ENCODE measurements around the gene BCKDHB.
A peak's percentile ranks its signal among the peaks of the same experiment; 100 is the strongest.

GRCh38 chr6:80338201-80338836 lies 231.8 kb downstream of the BCKDHB start:
- TF ChIP-seq, protein P1, sequence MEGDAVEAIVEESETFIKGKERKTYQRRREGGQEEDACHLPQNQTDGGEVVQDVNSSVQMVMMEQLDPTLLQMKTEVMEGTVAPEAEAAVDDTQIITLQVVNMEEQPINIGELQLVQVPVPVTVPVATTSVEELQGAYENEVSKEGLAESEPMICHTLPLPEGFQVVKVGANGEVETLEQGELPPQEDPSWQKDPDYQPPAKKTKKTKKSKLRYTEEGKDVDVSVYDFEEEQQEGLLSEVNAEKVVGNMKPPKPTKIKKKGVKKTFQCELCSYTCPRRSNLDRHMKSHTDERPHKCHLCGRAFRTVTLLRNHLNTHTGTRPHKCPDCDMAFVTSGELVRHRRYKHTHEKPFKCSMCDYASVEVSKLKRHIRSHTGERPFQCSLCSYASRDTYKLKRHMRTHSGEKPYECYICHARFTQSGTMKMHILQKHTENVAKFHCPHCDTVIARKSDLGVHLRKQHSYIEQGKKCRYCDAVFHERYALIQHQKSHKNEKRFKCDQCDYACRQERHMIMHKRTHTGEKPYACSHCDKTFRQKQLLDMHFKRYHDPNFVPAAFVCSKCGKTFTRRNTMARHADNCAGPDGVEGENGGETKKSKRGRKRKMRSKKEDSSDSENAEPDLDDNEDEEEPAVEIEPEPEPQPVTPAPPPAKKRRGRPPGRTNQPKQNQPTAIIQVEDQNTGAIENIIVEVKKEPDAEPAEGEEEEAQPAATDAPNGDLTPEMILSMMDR (IDR thresholded peaks at IDR 0.05; ENCODE audit: insufficient read depth, low read length): peak; percentile 80
- TF ChIP-seq, protein P2, sequence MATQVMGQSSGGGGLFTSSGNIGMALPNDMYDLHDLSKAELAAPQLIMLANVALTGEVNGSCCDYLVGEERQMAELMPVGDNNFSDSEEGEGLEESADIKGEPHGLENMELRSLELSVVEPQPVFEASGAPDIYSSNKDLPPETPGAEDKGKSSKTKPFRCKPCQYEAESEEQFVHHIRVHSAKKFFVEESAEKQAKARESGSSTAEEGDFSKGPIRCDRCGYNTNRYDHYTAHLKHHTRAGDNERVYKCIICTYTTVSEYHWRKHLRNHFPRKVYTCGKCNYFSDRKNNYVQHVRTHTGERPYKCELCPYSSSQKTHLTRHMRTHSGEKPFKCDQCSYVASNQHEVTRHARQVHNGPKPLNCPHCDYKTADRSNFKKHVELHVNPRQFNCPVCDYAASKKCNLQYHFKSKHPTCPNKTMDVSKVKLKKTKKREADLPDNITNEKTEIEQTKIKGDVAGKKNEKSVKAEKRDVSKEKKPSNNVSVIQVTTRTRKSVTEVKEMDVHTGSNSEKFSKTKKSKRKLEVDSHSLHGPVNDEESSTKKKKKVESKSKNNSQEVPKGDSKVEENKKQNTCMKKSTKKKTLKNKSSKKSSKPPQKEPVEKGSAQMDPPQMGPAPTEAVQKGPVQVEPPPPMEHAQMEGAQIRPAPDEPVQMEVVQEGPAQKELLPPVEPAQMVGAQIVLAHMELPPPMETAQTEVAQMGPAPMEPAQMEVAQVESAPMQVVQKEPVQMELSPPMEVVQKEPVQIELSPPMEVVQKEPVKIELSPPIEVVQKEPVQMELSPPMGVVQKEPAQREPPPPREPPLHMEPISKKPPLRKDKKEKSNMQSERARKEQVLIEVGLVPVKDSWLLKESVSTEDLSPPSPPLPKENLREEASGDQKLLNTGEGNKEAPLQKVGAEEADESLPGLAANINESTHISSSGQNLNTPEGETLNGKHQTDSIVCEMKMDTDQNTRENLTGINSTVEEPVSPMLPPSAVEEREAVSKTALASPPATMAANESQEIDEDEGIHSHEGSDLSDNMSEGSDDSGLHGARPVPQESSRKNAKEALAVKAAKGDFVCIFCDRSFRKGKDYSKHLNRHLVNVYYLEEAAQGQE (IDR thresholded peaks at IDR 0.05; ENCODE audit: insufficient replicate concordance, low read depth): no peak
- TF ChIP-seq POLR2AphosphoS5 (IDR thresholded peaks at IDR 0.05; ENCODE audit: low read depth) (no peak), SPI1 (IDR thresholded peaks at IDR 0.05; ENCODE audit: borderline replicate concordance, low read depth) (peak; percentile 12; the same call in 1 of the 2 replicates)

All from HL-60 (cell line).